T-cell (primary cell): Measurements from ENCODE around the gene SLC41A3. TPM values are rescaled to one million over a fixed set of nuclear protein-coding genes. Genes with fewer than 3 reads are reported as not detected.

Experiments used
- ATAC-seq, 4 experiments: fragments of 200-7000 bp in 3 of 4; fragments of 150-1000 bp in 1 of 4; cut with Tn5 transposase; replicated peaks in 1 of 4; 1 replicate in 3 of 4; 2 replicates in 1 of 4; pipeline ENCODE4 v1.10.0; 2021; ENCODE audit warnings: moderate library complexity in 3 of 4, mild to moderate bottlenecking in 2 of 4, moderate number of reproducible peaks in 1 of 4
- CTCF ChIA-PET, 2 donors: fragments of 300-600 bp; sonication (Branson Sonifier 250); formaldehyde crosslinking; loops; one replicate each; lab custom pipeline; 2022; ENCODE audit warnings: antibody characterized with exemption in 2 of 2; lab: Charles Lee
- POLR2A ChIA-PET, 2 donors: fragments of 300-600 bp; sonication (Branson Sonifier 250); formaldehyde crosslinking; loops; one replicate each; lab custom pipeline; 2022; ENCODE audit warnings: antibody characterized with exemption in 2 of 2; lab: Charles Lee
- DNase-seq, 35 experiments: peaks; one replicate each; pipeline versions ENCODE4 v3.0.0 to v3.0.0-alpha.2; 2013 to 2023
- H3K27ac ChIP-seq: one replicate; pipeline ENCODE4 v1.5.1; 2013; ENCODE audit warnings: low read length
- H3K27me3 ChIP-seq, 2 experiments: replicated peaks in 1 of 2; 1 replicate in 1 of 2; 2 replicates in 1 of 2; pipeline versions ENCODE4 v1.6.1 to v1.7.0; 2013; ENCODE audit warnings: low read length in 1 of 2, mixed read lengths in 1 of 2; ENCODE audit not compliant: control insufficient read depth in 2 of 2, insufficient read depth in 2 of 2; ENCODE audit errors: extremely low read depth in 1 of 2
- H3K36me3 ChIP-seq, 2 donors: 1 replicate in 1 of 2; 2 replicates in 1 of 2; pipeline versions ENCODE4 v1.6.1 to v1.7.0; 2013; ENCODE audit warnings: low read length in 1 of 2; ENCODE audit not compliant: control insufficient read depth in 2 of 2, insufficient read depth in 1 of 2; ENCODE audit errors: extremely low read depth in 1 of 2
- H3K4me1 ChIP-seq, 2 experiments: 1 replicate in 1 of 2; 2 replicates in 1 of 2; pipeline versions ENCODE4 v1.6.1 to v1.7.0; 2013; ENCODE audit warnings: low read length in 2 of 2, mixed read lengths in 1 of 2; ENCODE audit not compliant: insufficient read depth in 2 of 2, control insufficient read depth in 1 of 2; ENCODE audit errors: extremely low read depth in 1 of 2
- H3K4me3 ChIP-seq, 2 donors: 1 replicate in 1 of 2; 2 replicates in 1 of 2; pipeline versions ENCODE4 v1.5.1 to v1.7.0; 2013; ENCODE audit warnings: mild to moderate bottlenecking in 2 of 2, low read length in 1 of 2, moderate library complexity in 1 of 2; ENCODE audit not compliant: control insufficient read depth in 1 of 2; ENCODE audit errors: extremely low read depth in 1 of 2
- H3K9me3 ChIP-seq: 2 replicates; pipeline ENCODE4 v1.7.0; 2013
- H3K27ac Mint-ChIP-seq, 2 donors: one replicate each; pipeline ENCODE4 v1.8.0; 2020 to 2021; ENCODE audit warnings: mild to moderate bottlenecking in 2 of 2, mixed read lengths in 2 of 2
- H3K27me3 Mint-ChIP-seq, 2 donors: one replicate each; pipeline ENCODE4 v1.8.0; 2021 to 2022; ENCODE audit warnings: mixed read lengths in 2 of 2
- H3K36me3 Mint-ChIP-seq: one replicate; pipeline ENCODE4 v1.8.0; 2021; ENCODE audit warnings: mixed read lengths
- H3K4me1 Mint-ChIP-seq, 3 donors: one replicate each; pipeline ENCODE4 v1.8.0; 2020 to 2022; ENCODE audit warnings: mixed read lengths in 3 of 3, mild to moderate bottlenecking in 1 of 3
- H3K4me3 Mint-ChIP-seq, 3 donors: one replicate each; pipeline ENCODE4 v1.8.0; 2020 to 2022; ENCODE audit warnings: mild to moderate bottlenecking in 3 of 3, mixed read lengths in 3 of 3, moderate library complexity in 3 of 3
- H3K9me3 Mint-ChIP-seq, 3 donors: one replicate each; pipeline ENCODE4 v1.8.0; 2020 to 2022; ENCODE audit warnings: mixed read lengths in 3 of 3
- WGBS: methylation state at CpG from one replicate; pipeline ENCODE4 v1.1.5; 2013; ENCODE audit warnings: missing lambda C conversion rate; ENCODE audit not compliant: insufficient coverage; 5-methylcytosine and 5-hydroxymethylcytosine counted together
- total RNA-seq, 35 experiments: library from RNA in 6 of 35; stranded (reverse) in 6 of 35; fragments of 120-200 nt in 1 of 35; gene quantifications; one replicate each; pipeline versions ENCODE4 v1.2.1 to v1.2.4 and lab custom pipeline; 2013 to 2026

Gene SLC41A3
- total RNA-seq (10 to 100 TPM; 24.8 to 38.6 (median 34.5) TPM), total RNA-seq (lab: John Stamatoyannopoulos, UW) (17.9 to 46.2 (median 29.4) reads per million in 29 experiments)
- 24.2 TPM for total RNA-seq (2013)

- 0% methylated on average over 42 of the region's 72 CpGs for WGBS
- Mint-ChIP-seq H3K27me3 (no peaks in the 10 kb centered on the region), H3K27ac (peak within 1 kb of the TSS; percentile 94), H3K9me3 (no peaks in the 10 kb centered on the region), H3K4me3 (peak within 1 kb of the TSS; percentile 87 to 92 (median 91)), H3K36me3 (no peaks in the 10 kb centered on the region), H3K4me1 (peaks cover 20 to 28% (median 20%) of the 10 kb centered on the region in 3 donors)
- POLR2A ChIA-PET = interaction anchor here in 1 of 2 donors (0.8 kb wide), 1 partner anchor 490 kb away, joined by 4 read pairs; no protein-coding TSS in a partner anchor
- DNase-seq = peak; percentile 61 to 86 (median 74)
- Histone ChIP-seq H3K36me3 (no peaks in the 10 kb centered on the region), H3K4me1 (peaks cover 5 to 25% of the 10 kb centered on the region in 2 experiments), H3K9me3 (no peaks in the 10 kb centered on the region), H3K4me3 (peak within 1 kb of the TSS; percentile 66 to 79), H3K27ac (peak within 1 kb of the TSS; percentile 60), H3K27me3 (no peaks in the 10 kb centered on the region)
- CTCF ChIA-PET = no interaction called here
- ATAC-seq = peak; percentile 93 to 94 (median 94)
Measured at GRCh38 chr3:126083913-126084767, at the start of gene SLC41A3. SLC41A3 (minus strand) TSS chr3:126084124; CDS start chr3:126068219, 15,905 bp downstream.

DNA sequence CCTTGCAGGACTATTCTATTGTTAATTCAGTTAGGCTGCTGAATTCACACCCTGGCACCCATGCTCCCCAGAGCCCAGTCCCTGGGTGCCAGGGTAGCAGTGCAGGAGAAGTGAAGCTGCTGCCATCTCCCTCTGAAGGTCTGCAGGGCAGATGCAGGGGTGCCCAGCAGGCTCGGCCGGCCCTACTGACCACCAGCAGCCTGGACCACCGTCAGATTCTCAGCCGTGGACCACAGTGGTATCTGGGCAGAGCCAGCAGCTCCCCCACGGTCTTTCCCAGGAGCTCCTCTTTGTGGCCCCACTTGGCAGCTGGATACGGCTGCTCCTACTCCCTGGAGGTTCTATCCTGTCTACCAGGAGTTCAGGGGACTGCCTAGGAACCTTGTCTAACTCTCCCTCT lies 49.7 kb upstream of the SLC41A3 start:
- DNase-seq (peak in 1 of 35 experiments; percentile 20), ATAC-seq (no peak)
- WGBS = 63% methylated on average over 6 of the region's 6 CpGs
- H3K27ac ChIP-seq = no peak overlapping the region
- Mint-ChIP-seq H3K4me3 (no peak overlapping the region), H3K9me3 (no peaks in the 10 kb centered on the region), H3K36me3 (no peaks in the 10 kb centered on the region), H3K4me1 (peaks cover 0 to 2% (median 0%) of the 10 kb centered on the region in 3 donors), H3K27me3 (peaks cover 15 to 23% of the 10 kb centered on the region in 2 donors), H3K27ac (no peak overlapping the region)
- CTCF ChIA-PET = interaction anchor here (0.6 to 1.8 kb wide), 3 partner anchors 18 to 255 kb away, joined by 3 to 4 read pairs (median 4); no protein-coding TSS in a partner anchor
- no peak overlapping the region for H3K4me3 ChIP-seq
- H3K9me3 ChIP-seq = no peaks in the 10 kb centered on the region
- H3K27me3 ChIP-seq = peaks cover 0 to 57% of the 10 kb centered on the region in 2 experiments
- no peaks in the 10 kb centered on the region for H3K36me3 ChIP-seq
- POLR2A ChIA-PET = no interaction called here
- peaks cover 0 to 4% of the 10 kb centered on the region in 2 experiments for H3K4me1 ChIP-seq

- DNase-seq = peak in 2 of 35 experiments; percentile 1 to 11
- CTCF ChIA-PET = interaction anchor here (0.6 to 1.8 kb wide), 3 partner anchors 19 to 256 kb away, joined by 3 to 4 read pairs (median 4); no protein-coding TSS in a partner anchor
- whole genome bisulfite sequencing = 79% methylated on average over 11 of the region's 14 CpGs
Measured at GRCh38 chr3:126132751-126133511, 49.0 kb upstream of the SLC41A3 start.

DNA sequence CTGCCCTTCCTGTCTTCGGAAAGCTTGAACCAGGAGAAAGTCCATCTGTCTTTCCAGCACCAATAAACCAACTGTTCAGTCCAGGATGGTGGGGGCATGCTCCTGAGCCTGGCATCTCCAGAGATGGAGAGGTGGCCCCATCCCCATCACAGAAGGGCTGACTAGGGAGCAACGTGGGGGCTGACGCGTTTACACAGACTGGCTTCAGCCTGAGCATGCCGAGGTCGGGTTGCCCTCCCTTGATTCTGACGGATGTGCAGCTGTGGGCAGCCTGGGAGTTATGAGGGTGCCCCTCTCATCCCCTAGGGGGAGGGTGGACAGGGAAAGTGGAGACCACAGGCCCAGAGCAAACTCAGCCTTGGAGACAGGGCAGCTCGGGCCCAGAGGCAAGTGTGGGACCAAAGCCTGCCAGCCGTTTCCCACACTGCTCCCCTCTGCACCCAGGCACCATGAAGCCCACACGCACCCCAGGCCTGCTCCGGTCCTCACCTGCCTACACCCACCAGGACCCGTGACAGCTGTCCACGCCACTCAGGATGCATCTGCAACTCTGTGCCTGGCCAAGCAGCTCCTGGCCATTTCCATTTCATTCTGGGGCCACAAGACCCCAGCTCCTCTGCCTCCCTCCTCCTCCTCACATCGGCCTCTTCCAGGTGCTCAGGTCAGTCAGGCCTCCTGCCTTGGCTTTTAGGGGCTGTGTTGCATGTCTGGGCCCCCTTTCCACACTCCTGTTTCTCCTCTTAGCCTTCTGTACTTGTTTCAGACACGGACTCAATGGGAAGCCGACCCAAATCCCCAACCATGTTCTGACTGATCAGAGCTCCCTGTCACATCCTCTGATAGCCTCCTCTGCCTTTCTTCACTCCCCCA lies 48.2 kb upstream of the SLC41A3 start:
- no peaks in the 10 kb centered on the region for H3K36me3 ChIP-seq
- H3K27me3 ChIP-seq = peaks cover 0 to 58% of the 10 kb centered on the region in 2 experiments
- H3K4me3 Mint-ChIP-seq = no peak overlapping the region
- H3K4me1 Mint-ChIP-seq = peaks cover 0 to 2% (median 0%) of the 10 kb centered on the region in 3 donors
- 61% methylated on average over 10 of the region's 16 CpGs for WGBS
- H3K36me3 Mint-ChIP-seq = no peaks in the 10 kb centered on the region
- DNase-seq (peak in 1 of 35 experiments; percentile 17), ATAC-seq (no peak)
- no peak overlapping the region for H3K27ac Mint-ChIP-seq
- H3K4me3 ChIP-seq = no peak overlapping the region
- no peaks in the 10 kb centered on the region for H3K9me3 ChIP-seq
- peaks cover 0 to 4% of the 10 kb centered on the region in 2 experiments for H3K4me1 ChIP-seq
- H3K27ac ChIP-seq = no peak overlapping the region
- POLR2A ChIA-PET = no interaction called here
- H3K9me3 Mint-ChIP-seq = no peaks in the 10 kb centered on the region
- CTCF ChIA-PET = no interaction called here
- peaks cover 15 to 17% of the 10 kb centered on the region in 2 donors for H3K27me3 Mint-ChIP-seq

More at GRCh38 chr3:126132751-126133511, 49.0 kb upstream of the SLC41A3 start:
- H3K27me3 Mint-ChIP-seq = peaks cover 15 to 20% of the 10 kb centered on the region in 2 donors
- no peak overlapping the region for H3K27ac Mint-ChIP-seq
- Histone ChIP-seq H3K27me3 (peaks cover 0 to 59% of the 10 kb centered on the region in 2 experiments), H3K4me3 (no peak overlapping the region), H3K27ac (no peak overlapping the region), H3K4me1 (peaks cover 0 to 4% of the 10 kb centered on the region in 2 experiments), H3K36me3 (no peaks in the 10 kb centered on the region), H3K9me3 (no peaks in the 10 kb centered on the region)
- H3K4me1 Mint-ChIP-seq = peaks cover 0 to 2% (median 0%) of the 10 kb centered on the region in 3 donors
- no peaks in the 10 kb centered on the region for H3K36me3 Mint-ChIP-seq
- H3K4me3 Mint-ChIP-seq = no peak overlapping the region
- POLR2A ChIA-PET = no interaction called here
- no peaks in the 10 kb centered on the region for H3K9me3 Mint-ChIP-seq
- no peak for ATAC-seq

GRCh38 chr3:126130981-126131745 lies 47.2 kb upstream of the SLC41A3 start:
- Mint-ChIP-seq H3K9me3 (no peaks in the 10 kb centered on the region), H3K27ac (no peak overlapping the region), H3K36me3 (no peaks in the 10 kb centered on the region), H3K27me3 (peaks cover 11 to 16% of the 10 kb centered on the region in 2 donors), H3K4me3 (no peak overlapping the region), H3K4me1 (peaks cover 0 to 2% (median 0%) of the 10 kb centered on the region in 3 donors)
- no peak for ATAC-seq
- peaks cover 0 to 53% of the 10 kb centered on the region in 2 experiments for H3K27me3 ChIP-seq
- ChIA-PET CTCF (interaction anchor here in 1 of 2 donors (1.2 kb wide), 1 partner anchor 22 kb away, joined by 3 read pairs; no protein-coding TSS in a partner anchor), POLR2A (no interaction called here)
- H3K27ac ChIP-seq = no peak overlapping the region
- no peak overlapping the region for H3K4me3 ChIP-seq
- no peaks in the 10 kb centered on the region for H3K9me3 ChIP-seq
- WGBS = 80% methylated on average over 19 of the region's 19 CpGs
- H3K36me3 ChIP-seq = no peaks in the 10 kb centered on the region
- DNase-seq = peak in 2 of 35 experiments; percentile 1 to 21
- peaks cover 0 to 4% of the 10 kb centered on the region in 2 experiments for H3K4me1 ChIP-seq
